Subcutaneous adipose tissue (tissue), 4 donors: Measurements from ENCODE around the gene GJC2. TPM values are rescaled to one million over a fixed set of nuclear protein-coding genes. Genes with fewer than 3 reads are reported as not detected.

Source experiments
- CTCF ChIP-seq: fragments of 450-650 bp; IDR thresholded peaks from one replicate; pipeline ENCODE4 v1.5.1; 2016; ENCODE audit warnings: low read depth, mild to moderate bottlenecking, control low read depth, antibody characterized with exemption, moderate library complexity
- total RNA-seq, 4 donors: library from RNA; depleted of rRNA; stranded (reverse); fragments of >200 nt; gene quantifications; one replicate each; pipeline ENCODE4 v1.1.0, GENCODE V29; 2016

GJC2 gene
- total RNA-seq, 4 donors from 2014 or later = 0.68 to 3.0 (median 1.1) TPM

DNA sequence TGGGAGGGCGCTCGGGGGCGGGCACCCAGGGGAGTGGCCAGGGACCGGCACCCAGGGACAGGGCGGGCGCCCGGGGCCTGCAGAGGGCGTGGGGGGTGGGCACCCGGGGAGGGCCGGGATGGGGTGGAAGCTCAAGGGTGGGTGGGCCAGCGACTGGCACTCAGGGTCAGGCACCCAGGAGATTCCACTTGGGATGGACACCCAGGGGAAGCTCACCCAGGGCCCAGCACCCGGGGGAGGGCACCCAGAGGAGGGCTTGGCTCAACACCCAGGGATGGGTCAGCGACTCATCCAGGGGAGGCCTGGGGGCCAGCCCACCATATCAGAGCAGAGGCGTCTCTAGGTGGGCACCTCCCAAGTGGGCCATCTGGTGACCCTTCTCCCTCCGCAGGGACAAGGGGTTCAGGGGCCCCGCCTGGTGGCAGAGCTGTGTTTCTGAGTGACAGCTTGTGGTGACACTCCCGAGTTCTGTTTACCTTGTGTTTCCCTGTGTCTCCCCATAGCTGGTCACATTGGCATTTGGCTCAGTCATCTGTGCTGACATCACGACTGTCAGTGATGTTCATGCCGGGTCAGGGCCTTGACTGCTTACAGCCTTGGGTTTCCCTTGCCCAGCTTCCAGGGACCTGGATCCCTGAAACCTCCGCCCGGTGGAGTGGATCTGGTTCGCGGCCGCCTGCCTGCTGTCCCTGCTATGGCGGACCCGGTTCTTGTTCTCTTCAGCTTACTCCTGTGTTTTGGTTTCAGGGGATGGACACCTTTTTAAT, 16.6 kb downstream of the GJC2 start:
- no peak for TF ChIP-seq CTCF

DNA sequence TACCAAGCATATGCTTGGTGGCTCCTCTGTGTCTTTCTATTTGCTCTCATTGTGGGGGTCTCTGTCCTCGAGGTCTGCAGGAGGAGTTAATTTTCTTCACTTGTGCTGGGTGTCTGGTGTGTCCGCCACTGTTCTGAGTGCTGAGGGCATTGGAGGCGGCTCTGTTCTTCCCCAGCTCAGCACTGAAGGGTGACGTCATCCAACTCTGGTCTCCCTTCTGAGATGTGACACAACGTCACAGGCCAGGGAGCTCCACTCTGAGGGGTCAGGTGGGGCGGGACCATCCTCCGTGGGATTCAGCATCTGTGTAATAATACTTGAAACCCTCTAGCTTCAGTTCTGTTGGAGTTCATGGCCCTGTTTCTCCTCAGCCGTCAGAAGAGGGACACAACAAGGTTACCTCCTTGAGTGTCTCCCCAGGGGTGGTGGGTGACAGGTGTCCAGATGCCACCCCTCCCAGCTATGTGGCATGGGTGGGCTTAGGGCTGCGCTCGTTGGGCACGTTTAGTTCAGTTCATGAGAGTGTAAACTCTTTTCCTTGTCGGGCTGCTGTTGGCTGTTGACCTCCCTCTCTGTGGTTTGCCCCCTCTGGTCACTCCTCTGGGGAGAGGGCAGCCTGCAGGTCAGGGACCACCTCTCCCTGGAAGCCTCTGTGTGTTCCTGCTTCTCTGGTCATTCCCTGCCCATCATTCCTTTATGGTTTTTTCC, 19.0 kb downstream of the GJC2 start:
- TF ChIP-seq CTCF = no peak

DNA sequence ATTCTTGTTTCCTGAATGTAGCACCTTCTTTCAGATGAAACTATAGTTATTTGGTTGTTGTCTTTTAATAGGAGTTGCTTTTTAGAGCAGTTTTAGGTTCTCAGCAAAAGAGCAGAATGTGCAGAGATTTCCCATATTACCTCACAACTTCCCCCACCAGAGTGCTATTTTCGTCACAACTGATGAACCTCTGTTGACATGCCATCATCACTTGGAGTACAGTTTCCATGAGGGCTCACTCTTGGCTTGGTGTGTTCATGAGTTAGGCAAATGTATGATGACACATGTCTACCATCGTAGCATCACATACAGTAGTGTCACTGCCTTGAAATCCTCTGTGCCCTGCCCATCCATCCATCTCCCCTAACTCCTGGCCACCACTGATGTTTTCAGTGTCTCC, 19.6 kb downstream of the GJC2 start:
- TF ChIP-seq CTCF = no peak

GRCh38 chr1:228170666-228171065, 20.9 kb downstream of the GJC2 start:
- TF ChIP-seq CTCF = no peak

GRCh38 chr1:228171221-228171891, 21.6 kb downstream of the GJC2 start:
- TF ChIP-seq CTCF = no peak

GRCh38 chr1:228172591-228173527, 23.1 kb downstream of the GJC2 start:
- no peak for TF ChIP-seq CTCF
